T1000 (cell line): ENCODE data around the gene NFIL3.

Experiments
- DNase-seq: peaks from one replicate; lab custom pipeline; 2025; ENCODE audit warnings: mixed read lengths; lab: John Stamatoyannopoulos, UW

The NFIL3 gene

DNA sequence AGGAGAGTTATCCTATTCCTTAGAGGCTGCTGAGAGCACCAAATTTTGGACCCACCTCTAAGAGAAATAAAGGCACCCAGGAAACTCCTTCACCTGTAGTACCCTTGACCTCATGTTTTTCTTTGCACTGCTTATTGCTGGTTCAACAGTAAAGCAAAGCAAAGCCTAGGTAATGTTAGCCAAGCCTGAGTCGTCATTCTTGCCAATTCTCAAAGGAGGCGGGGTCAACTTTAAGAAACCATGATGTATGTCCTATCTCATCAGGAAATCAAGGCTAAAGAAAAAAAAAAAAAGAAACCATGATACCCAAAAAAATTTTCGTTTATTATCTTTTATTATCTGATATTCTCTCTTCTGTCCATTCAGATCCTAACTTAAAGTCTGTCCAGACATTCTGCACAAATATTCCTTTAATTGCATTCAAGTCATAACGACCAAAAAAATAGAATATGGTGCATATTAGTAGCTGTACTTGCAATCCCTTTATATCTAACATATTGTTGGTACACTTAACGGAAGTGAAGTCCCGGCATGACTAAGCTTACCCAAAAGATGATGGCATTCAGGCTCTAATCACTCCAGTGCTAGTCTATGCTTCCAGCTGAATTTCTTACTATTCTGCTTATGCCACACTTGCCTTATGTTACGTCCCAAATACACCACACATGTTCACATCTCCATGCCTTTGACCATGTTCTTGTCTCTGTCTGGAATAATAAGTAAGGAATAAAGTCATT, 63.7 kb downstream of the NFIL3 start:
- DNase-seq, result no peak

DNA sequence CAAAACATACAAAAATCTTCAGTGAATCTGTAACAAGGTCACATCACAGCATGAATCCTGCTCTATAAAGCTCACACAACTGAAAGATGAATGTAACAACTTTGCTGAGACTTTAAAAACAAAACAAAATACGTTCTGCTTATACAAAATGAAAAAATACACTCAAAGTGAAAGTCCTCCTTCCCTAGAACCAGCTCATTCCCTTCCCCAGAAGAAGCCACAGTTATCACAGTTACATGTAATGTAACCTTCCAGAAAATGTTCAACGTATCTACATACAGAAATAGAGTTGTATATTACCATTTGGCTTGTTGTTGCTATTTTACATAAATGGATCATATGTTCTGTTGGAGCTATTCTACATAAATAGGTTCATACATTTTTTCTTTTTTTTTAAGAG, 64.5 kb downstream of the NFIL3 start:
- no peak for DNase-seq
